ENCODE results near the gene STOML2. TPM values are rescaled to one million over a fixed set of nuclear protein-coding genes. Genes with fewer than 3 reads are reported as not detected.
"Not testable (repeated sequence)": the region's sequence is repeated elsewhere in the genome, so short reads cannot be mapped to it uniquely, and the experiment has no call there.

The STOML2 gene, protein sequence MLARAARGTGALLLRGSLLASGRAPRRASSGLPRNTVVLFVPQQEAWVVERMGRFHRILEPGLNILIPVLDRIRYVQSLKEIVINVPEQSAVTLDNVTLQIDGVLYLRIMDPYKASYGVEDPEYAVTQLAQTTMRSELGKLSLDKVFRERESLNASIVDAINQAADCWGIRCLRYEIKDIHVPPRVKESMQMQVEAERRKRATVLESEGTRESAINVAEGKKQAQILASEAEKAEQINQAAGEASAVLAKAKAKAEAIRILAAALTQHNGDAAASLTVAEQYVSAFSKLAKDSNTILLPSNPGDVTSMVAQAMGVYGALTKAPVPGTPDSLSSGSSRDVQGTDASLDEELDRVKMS
- 123 and 140 TPM in 2 replicates for total RNA-seq (2014; rRNA removed; shearing (Covaris generic))
- polyA plus RNA-seq (2015; cell fraction: cytosol; rRNA removed), result 160 and 165 TPM in 2 replicates
- 138 and 192 TPM in 2 replicates for polyA plus RNA-seq (2015; cell fraction: nucleus; rRNA removed)

DNA sequence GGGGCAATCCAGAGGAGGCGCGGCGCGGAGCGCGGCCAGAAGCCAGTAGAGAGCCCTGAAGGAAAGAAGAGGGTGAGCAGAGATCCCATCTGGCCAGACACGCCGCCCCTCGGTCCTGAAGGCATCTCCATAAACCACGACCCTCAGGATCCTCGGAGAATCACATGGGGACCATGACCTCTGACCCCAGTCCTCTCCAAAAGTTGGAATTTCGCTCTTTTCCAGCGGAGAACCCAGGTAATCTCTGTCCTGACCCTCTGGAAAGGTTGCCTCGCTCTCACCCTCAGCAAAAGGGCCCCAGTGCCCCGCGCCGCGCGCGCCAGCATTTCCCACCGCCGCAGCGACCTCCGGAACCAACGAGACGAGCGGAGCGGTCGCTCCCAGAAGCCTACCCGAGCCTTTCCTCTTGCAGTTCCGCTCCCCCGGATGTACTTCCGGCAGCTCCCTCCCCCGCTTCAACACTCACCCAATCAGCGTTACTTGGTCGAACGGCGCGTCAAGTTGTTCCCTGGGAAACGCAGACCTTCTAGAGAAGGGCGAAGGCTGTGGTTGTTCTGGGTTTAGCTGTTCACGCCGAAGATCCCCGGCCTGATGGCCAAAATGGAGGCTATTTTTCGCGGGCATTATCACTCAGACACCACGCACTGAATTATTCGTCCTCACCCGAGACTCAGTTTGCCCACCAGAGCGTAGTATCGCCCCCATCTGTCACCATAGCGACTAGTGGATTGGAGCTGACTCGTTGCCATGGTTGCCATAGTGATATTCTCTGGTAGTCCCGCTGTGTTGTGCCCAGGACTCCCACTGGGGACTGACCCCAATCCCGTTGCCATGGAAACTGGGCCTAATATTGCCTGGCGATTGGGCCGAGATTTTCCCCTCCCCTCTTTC, at the start of gene STOML2:
TSS of gene STOML2 (minus strand) at position 363 of the 891 bp plus-strand sequence. CDS start at position 326, 37 bp downstream.
- in situ Hi-C loops (cut with HindIII; ENCODE audit: low pct_unique_long_range_greater_than_20kb, low sequenced_read_pairs), result no loop called here
- peak; percentile 95 for DNase-seq (ENCODE audit: low read depth, low spot score)

DNA sequence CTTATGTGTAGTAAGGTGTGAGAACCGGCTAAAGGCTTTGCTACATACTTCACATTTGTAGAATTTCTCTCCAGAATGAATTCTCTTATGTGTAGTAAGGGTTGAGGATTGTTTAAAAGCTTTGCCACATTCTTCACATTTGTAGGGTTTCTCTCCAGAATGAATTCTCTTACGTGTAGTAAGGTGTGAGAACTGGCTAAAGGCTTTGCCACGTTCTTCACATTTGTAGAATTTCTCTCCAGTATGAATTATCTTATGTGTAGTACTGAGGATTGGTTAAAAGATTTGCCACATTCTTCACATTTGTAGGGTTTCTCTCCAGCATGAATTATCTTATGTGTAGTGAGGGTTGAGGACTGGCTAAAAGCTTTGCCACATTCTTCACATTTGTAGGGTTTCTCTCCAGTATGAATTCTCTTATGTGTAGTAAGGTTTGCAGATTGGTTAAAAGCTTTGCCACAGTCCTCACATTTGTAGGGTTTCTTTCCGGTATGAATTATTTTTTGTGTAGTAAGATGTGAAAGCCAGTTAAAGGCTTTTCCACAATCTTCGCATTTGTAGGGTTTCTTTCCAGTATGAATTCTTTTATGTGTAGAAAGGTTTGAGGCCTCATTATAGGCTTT, 45.1 kb upstream of the STOML2 start:
- DNase-seq (ENCODE audit: low read depth, low spot score); in situ Hi-C loops (cut with HindIII; ENCODE audit: low pct_unique_long_range_greater_than_20kb, low sequenced_read_pairs): not testable (repeated sequence)

DNA sequence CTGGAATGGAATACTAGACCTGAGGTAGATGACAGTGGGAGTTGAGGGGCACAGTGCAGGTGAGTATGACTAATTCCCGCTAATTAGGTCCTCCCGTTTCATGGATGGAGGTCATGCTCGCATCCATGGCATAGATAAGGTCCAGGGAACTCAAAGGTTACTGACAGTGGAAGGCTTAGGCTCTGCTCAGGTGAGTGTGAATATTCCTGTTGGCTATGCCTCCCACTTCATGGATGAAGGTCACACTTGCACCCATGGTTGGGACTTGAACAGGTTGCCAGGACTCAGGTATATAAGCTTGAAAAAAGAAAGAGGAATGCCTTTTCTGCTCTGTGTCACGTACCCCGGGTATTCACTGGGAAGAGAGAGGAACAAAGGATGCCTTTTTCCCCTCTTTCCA, 39.1 kb upstream of the STOML2 start:
- in situ Hi-C loops (cut with HindIII; ENCODE audit: low pct_unique_long_range_greater_than_20kb, low sequenced_read_pairs), result no loop called here
- no peak for DNase-seq (ENCODE audit: low read depth, low spot score)

DNA sequence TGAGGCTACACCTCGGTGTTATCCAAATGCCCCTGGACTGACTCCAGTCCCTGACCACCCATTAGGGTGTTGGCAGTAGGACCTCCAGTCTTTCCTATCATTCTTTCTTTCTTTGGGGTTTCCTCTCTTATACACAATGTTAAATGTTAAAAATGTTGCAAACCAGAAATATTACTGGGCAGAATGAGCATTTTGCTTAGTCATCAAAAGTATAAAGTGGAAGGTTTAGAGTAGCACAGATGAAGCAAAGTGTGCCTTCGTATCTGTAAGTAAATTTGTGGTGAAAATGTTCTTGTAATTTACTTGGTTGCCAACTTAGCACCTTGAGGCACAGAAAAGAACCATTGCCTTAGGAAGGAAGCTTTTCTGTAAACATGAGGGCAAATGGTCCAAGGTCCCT, 37.2 kb upstream of the STOML2 start:
- in situ Hi-C loops (cut with HindIII; ENCODE audit: low pct_unique_long_range_greater_than_20kb, low sequenced_read_pairs), result no loop called here
- DNase-seq (ENCODE audit: low read depth, low spot score), result no peak

DNA sequence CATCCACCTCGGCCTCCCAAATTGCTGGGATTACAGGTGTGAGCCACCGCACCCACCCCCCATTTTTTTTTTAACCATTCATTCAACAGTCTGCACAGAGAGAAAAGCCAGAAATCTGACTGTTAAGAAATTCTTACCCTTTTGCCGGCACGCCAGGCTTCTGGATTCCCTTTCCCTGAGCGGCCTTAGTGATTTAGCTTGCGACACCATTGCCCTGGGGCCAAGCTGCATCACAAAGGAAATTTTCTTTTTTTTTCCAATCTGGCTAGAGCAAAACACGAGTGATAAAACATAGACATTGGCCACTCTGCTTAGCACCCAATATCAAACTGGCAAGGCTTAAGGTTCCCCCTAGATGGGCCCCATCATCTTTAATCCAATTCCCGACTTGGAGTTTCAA, 33.9 kb upstream of the STOML2 start:
- in situ Hi-C loops (cut with HindIII; ENCODE audit: low pct_unique_long_range_greater_than_20kb, low sequenced_read_pairs), result no loop called here
- no peak for DNase-seq (ENCODE audit: low read depth, low spot score)

DNA sequence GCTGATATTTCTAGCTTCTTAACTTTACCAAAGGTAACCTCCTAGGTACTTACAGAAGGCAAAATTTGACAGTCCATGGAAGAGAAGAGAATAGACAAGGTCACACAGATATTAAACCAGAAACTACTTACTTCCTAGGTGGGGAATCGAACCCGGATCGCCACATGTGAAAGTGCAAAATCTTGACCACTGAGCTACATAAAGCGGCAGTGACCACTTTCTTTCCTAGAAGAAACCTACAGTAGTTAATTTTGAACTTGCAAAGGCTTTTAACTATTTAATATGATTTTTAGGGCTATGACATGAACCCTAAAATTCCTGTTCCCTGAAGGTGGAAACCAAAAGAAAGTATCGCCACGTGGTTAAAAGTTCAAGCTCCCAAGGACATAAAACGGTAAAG, 33.1 kb upstream of the STOML2 start:
- in situ Hi-C loops (cut with HindIII; ENCODE audit: low pct_unique_long_range_greater_than_20kb, low sequenced_read_pairs), result no loop called here
- DNase-seq (ENCODE audit: low read depth, low spot score), result no peak

DNA sequence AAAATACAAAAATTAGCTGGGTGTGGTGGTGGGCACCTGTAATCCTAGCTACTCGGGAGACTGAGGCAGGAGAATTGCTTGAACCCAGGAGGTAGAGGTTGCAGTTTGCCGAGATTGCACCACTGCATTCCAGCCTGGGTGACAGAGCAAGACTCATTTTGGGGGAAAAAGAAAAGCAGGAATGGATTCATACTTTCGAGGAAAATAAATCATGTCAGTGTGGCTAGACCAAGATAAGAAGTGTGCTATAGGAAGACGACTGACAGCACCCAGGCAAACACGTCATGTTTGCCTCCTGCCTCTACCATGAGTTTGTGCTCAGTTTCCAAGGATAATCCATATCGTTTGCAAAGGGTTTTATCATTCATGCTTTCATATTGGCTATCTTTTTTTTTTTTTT, 32.0 kb upstream of the STOML2 start:
- no peak for DNase-seq (ENCODE audit: low read depth, low spot score)
- in situ Hi-C loops (cut with HindIII; ENCODE audit: low pct_unique_long_range_greater_than_20kb, low sequenced_read_pairs), result no loop called here

DNA sequence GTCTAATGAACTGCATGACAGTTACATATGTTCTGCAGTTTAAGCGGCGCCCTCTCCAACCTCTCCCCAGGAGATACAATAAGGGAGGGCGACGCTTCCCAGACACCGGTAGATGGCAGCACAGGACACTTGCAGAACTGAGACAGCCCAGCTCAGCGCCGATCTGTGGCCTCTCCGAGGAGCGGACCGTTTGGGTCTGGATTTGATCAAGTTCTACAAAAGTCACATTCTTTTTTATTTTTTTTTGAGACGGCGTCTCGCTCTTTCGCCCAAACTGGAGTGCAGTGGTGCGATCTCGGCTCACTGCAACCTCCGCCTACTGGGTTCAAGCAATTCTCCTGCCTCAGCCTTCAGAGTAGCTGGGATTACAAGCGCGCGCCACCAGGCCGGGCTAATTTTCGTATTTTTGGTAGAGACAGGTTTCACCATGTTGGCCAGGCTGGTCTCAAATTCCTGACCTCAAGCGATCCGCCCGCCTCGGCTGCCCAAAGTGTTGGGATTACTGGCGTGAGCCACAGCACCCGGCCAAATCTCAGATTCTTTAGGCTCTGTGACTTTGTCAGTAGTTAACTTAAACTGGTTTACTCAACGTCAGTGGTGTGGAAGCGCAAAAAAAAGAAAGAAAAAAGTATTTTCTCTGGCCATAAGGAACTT, 14.1 kb upstream of the STOML2 start:
- peak; percentile 92 for DNase-seq (ENCODE audit: low read depth, low spot score)
- in situ Hi-C loops (cut with HindIII; ENCODE audit: low pct_unique_long_range_greater_than_20kb, low sequenced_read_pairs), result no loop called here

DNA sequence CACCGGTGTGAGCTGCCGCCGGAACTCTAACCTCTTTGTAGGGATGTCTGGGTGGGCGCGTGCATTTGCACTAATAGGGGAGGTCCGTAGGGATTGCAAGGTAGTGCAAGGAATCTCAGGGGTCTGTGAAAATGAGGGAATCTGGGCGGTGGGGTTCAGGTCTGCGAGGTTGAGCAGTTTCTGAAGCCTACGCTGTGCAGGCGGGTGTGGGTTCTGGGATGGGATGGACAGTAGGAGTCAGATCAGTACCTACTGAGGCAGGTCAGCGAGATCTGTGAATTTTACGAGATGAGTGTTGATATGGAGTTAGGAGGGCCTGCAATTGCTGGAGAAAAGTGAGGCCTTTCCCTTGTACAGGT, 13.6 kb upstream of the STOML2 start:
- in situ Hi-C loops (cut with HindIII; ENCODE audit: low pct_unique_long_range_greater_than_20kb, low sequenced_read_pairs), result no loop called here
- DNase-seq (ENCODE audit: low read depth, low spot score), result no peak

DNA sequence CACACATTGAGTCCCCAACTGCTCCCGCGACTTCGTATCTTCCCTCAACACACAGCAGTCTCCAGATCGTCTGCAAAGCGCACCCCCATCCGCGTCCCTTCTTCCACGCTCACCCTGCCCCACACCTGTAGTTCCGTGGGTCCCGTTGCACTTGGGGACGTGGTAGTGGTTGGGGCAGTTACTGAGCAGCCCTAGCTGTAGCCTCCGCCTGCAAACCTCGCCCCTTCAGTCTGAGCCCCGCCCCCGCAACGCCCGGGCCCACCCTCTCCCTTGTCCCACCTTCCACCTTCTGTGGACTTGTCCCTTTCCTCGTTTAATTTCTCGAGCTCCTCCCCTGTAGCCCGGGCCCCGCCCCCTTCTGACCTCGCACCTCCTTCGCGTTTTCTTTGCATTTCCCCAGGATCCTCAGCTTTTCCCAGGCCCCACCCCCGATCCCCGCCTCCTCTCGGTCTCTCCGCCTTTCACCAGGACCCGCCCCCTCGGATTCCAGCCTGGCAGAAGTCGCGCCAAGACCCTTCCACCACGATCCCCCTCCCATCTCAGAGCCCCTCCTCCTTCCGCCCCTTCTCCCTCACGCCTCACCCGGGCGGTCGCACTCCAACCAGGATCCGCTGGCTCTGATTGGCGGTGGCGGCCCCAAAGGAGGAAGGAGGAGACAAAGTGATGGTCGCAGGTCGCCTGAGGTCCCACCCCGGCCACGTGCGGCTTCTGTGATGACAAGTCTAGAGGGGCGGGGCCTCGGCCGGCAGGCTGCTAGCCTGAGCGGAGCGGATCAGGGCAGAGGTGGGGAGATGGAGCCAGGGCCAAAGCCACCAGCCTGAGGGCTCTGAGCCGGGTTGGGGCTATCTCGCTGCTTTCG, 13.0 kb upstream of the STOML2 start, which contains the start of gene ATOSB:
TSS of gene ATOSB (minus strand) at position 183 of the 859 bp plus-strand sequence. CDS start 7,588 bp downstream, outside the sequence.
- in situ Hi-C loops (cut with HindIII; ENCODE audit: low pct_unique_long_range_greater_than_20kb, low sequenced_read_pairs), result no loop called here
- peak; percentile 95 for DNase-seq (ENCODE audit: low read depth, low spot score)

DNA sequence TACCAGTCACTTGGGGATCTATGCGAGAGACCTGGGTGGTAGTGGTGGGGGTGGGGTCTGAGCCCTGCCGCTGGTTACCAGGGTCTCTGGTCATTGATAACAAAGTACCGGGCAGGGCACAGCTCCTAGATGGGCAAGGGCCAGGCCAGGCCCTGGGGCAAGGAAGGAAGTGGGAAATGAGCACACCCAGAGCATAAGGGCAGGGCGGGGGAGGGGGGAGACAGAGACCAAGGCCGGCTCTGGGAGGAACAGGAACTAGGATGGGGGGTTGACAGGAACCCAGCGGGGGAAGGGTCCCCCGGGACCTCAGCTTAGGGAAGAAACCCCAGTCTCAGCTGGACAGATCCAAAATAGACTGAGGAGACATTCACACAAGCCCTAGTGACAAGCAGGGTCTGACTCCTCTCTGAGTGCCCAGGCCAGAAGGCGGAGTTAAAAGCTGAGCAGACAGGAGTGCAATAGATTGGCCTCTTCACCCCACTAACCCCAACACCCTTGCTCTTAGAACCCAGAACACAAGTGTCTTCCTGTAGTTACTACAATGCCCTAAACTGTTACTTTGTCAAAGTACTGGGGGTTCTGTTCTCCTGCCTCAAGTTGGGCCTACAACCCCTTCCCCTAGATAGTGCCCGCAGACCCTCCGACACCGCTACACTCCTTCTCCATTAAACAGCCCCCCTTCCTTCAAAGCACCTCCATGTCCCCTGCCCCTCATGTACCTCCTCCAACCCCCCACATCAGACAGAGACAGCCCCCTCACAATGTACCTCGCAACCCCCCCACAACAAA, 12.1 kb upstream of the STOML2 start:
- in situ Hi-C loops (cut with HindIII; ENCODE audit: low pct_unique_long_range_greater_than_20kb, low sequenced_read_pairs), result no loop called here
- DNase-seq (ENCODE audit: low read depth, low spot score), result peak; percentile 65

DNA sequence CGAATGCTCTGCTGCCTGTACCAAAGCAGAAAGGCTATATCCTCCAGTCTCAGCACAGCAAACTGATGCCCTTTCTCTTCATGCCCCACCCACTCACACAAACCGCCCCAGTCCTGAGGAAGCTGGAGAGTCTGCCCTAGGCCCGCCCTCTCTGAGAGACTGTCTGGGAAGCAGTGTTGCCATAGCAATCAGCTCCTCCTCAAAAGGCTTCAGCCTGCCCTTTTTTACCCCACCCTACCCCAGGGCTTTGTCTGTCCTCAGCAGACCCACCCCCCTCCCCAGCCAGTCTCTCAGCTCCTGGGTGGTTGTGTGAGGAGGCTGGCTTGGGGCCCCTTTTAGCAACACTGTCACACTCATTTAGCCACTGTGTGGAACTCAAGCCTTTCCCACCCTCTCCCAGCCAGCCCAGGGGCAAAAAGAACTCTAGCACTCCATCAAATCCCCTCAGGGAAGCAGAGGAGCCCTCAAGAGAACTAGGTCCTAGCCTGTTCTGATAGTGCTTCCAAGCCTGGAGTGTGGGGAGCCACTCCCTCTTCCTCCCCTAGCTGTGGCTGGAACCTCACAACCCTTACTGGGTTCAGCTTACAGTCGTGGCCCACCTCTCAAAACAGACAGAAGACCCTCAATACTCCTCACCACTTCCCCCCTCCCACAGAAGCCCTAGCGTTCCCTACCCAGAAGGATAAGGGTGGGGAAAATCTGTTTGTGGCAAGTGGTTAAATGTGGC, 11.3 kb upstream of the STOML2 start:
- DNase-seq (ENCODE audit: low read depth, low spot score), result peak; percentile 94
- in situ Hi-C loops (cut with HindIII; ENCODE audit: low pct_unique_long_range_greater_than_20kb, low sequenced_read_pairs), result no loop called here

DNA sequence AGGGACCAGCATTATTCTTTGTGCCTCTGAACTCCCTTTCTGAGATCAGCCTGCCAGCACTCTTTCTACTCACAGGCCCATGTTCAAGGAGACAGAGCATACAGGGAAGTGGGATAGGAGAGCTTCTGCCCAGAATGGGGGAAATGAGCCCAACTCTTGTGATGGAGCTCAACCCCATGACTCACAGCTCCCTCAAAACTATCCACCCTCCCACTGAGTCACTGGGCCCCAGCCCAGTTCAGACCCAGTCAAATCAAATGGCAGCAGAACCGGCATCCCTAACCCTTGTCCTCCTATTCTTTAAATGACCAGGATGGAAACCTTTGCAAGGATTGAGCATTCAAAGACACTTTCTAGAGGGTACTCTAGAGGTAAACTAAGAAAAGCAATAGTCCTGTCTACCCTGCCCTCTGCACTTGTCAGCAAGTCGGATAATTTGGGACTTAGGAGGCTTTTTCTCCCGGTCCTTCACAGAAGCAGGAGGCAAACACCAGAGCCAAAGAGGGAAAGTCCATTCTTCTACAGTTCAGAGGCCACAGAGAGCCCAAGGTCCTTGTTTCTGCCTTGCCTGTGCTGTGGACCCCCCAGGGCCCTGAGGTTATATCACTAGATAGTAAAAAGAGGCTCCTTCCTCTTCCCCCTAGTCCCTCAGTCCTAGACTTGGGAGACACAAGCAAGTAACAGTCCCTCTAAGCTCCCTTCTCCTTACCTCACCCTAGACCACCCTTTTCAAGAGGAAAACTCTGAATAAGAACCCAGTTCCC, 9.5 kb upstream of the STOML2 start:
- in situ Hi-C loops (cut with HindIII; ENCODE audit: low pct_unique_long_range_greater_than_20kb, low sequenced_read_pairs), result no loop called here
- no peak for DNase-seq (ENCODE audit: low read depth, low spot score)

DNA sequence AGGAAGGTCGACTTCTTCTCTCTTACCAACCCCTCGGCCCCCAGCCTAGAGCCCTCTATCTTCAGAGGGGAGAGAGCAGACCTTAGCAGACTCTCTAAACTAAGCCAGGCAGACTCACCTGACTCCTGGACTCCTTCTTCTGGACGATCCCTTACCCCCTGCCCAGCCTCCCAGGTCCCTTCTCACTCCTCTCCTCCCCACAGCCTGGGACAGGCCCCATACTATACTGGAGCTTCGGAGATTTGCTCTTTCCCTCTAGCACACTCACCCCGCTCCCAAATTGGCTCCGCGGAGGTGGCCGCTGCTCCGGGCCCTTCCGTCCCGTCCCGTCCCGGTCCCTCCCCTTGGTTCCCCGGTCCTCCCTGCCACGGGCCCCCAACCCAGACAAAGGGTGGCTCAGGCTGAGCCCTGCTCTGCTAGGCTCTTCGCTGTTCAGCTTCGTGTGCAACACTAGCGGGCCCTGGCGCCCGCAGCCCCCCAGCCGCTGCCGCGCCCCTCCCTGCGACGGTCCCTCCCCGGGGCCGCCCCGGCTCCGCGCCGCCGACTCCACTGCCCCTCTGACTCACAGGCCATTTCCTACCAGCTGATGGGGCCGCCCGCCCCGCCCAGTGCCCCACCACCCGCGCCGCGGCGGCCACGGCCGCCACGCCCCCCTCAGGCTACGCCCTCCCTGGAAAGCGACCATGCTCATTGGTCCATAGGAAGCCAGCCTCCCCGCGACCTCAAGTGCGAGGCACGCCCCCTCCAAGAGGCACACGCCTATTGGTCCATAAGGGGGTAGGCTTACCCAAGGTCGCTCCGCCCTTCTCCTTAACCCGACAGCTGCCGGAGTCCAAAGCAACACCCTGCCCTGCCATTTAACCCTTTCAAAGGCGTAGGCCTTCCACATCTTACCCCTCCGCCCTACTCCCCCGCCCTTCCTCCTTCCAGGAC, 8.3 kb upstream of the STOML2 start:
- DNase-seq (ENCODE audit: low read depth, low spot score), result peak; percentile 96

More for the DNA sequence above, 8.3 kb upstream of the STOML2 start:
- in situ Hi-C loops (cut with HindIII; ENCODE audit: low pct_unique_long_range_greater_than_20kb, low sequenced_read_pairs), result no loop called here

All from SK-MEL-5 (cell line).